Measurements from ENCODE around the gene GNPTAB. TPM values are rescaled to one million over a fixed set of nuclear protein-coding genes. Genes with fewer than 3 reads are reported as not detected.
"Not testable (repeated sequence)": the region's sequence is repeated elsewhere in the genome, so short reads cannot be mapped to it uniquely, and the experiment has no call there.

Gene GNPTAB
- total RNA-seq, 1 experiment from 2014 or later = 40.8 TPM

GRCh38 chr12:101813117-101813516 lies 17.6 kb downstream of the GNPTAB start:
- no peak for TF ChIP-seq SIN3A (IDR thresholded peaks at IDR 0.05; ENCODE audit: borderline replicate concordance, insufficient read depth, low read depth, low read length)
- no peak for TF ChIP-seq CTCF (IDR thresholded peaks at IDR 0.05)
- no peak for TF ChIP-seq REST (IDR thresholded peaks at IDR 0.05; ENCODE audit: insufficient read depth in 1 of 2, low read depth in 2 of 2, low read length in 1 of 2)
- no peak for TF ChIP-seq POLR2AphosphoS5 (IDR thresholded peaks at IDR 0.05; ENCODE audit: low read depth, low read length)
- intact Hi-C loops (cut with micrococcal nuclease; ENCODE audit: unreplicated experiment) = no loop called here
- no peaks in the 10 kb centered on the region for H3K4me1 ChIP-seq (ENCODE audit: control insufficient read depth, insufficient read depth, low read length)
- CTCF ChIA-PET = no interaction called here
- in situ Hi-C loops (cut with HindIII; ENCODE audit: low pct_unique_long_range_greater_than_20kb, low sequenced_read_pairs) = no loop called here
- no peaks in the 10 kb centered on the region for H3K36me3 ChIP-seq (ENCODE audit: control insufficient read depth, insufficient read depth, low read length)
- POLR2A ChIA-PET = no interaction called here
- no peak overlapping the region for H3K4me3 ChIP-seq (ENCODE audit: low read depth in 2 of 2, low read length in 2 of 2)
- no TSS peak for BruUV-seq (replicated peaks)
- ATAC-seq (no peak), DNase-seq (ENCODE audit: low read depth, low spot score) (no peak)
- no peak overlapping the region for H3K27ac ChIP-seq (ENCODE audit: low read length)
- no peaks in the 10 kb centered on the region for H3K27me3 ChIP-seq (ENCODE audit: control insufficient read depth, insufficient read depth, low read length)
- no peaks in the 10 kb centered on the region for H3K9me3 ChIP-seq (ENCODE audit: control insufficient read depth, insufficient read depth, low read depth, low read length)

GRCh38 chr12:101812716-101813115 lies 18.0 kb downstream of the GNPTAB start:
- H3K36me3 ChIP-seq (ENCODE audit: control insufficient read depth, insufficient read depth, low read length); in situ Hi-C loops (cut with HindIII; ENCODE audit: low pct_unique_long_range_greater_than_20kb, low sequenced_read_pairs); H3K27me3 ChIP-seq (ENCODE audit: control insufficient read depth, insufficient read depth, low read length); H3K4me1 ChIP-seq (ENCODE audit: control insufficient read depth, insufficient read depth, low read length); H3K4me3 ChIP-seq (ENCODE audit: low read depth in 2 of 2, low read length in 2 of 2); H3K9me3 ChIP-seq (ENCODE audit: control insufficient read depth, insufficient read depth, low read depth, low read length); intact Hi-C loops (cut with micrococcal nuclease; ENCODE audit: unreplicated experiment); H3K27ac ChIP-seq (ENCODE audit: low read length); CTCF ChIA-PET; DNase-seq (ENCODE audit: low read depth, low spot score); POLR2A ChIA-PET; BruUV-seq (replicated peaks); ATAC-seq: not testable (repeated sequence)

- H3K27me3 ChIP-seq (ENCODE audit: control insufficient read depth, insufficient read depth, low read length); H3K36me3 ChIP-seq (ENCODE audit: control insufficient read depth, insufficient read depth, low read length); ATAC-seq; BruUV-seq (replicated peaks); H3K4me3 ChIP-seq (ENCODE audit: low read depth in 2 of 2, low read length in 2 of 2); H3K27ac ChIP-seq (ENCODE audit: low read length); H3K9me3 ChIP-seq (ENCODE audit: control insufficient read depth, insufficient read depth, low read depth, low read length); CTCF ChIA-PET; POLR2A ChIA-PET; in situ Hi-C loops (cut with HindIII; ENCODE audit: low pct_unique_long_range_greater_than_20kb, low sequenced_read_pairs); H3K4me1 ChIP-seq (ENCODE audit: control insufficient read depth, insufficient read depth, low read length); DNase-seq (ENCODE audit: low read depth, low spot score); intact Hi-C loops (cut with micrococcal nuclease; ENCODE audit: unreplicated experiment): not testable (repeated sequence)
Measured at GRCh38 chr12:101811342-101811741, 19.4 kb downstream of the GNPTAB start.

Data from Panc1 (cell line).